ELR (cell line): ENCODE measurements around the gene IRGM.
"Not testable (repeated sequence)": the region's sequence is repeated elsewhere in the genome, so short reads cannot be mapped to it uniquely, and the experiment has no call there.

Experiments
- DNase-seq: peaks from one replicate; pipeline ENCODE4 v3.0.0-alpha.2; 2015; ENCODE audit warnings: low read depth

Gene IRGM, protein sequence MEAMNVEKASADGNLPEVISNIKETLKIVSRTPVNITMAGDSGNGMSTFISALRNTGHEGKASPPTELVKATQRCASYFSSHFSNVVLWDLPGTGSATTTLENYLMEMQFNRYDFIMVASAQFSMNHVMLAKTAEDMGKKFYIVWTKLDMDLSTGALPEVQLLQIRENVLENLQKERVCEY

GRCh38 chr5:150846308-150846653 is at the start of gene IRGM:
TSS of gene IRGM (plus strand) at chr5:150846521. CDS start at chr5:150848124, 1,603 bp downstream.
- DNase-seq, result not testable (repeated sequence)

GRCh38 chr5:150797384-150797783 is 48.9 kb upstream of the IRGM start:
- no peak for DNase-seq

DNA sequence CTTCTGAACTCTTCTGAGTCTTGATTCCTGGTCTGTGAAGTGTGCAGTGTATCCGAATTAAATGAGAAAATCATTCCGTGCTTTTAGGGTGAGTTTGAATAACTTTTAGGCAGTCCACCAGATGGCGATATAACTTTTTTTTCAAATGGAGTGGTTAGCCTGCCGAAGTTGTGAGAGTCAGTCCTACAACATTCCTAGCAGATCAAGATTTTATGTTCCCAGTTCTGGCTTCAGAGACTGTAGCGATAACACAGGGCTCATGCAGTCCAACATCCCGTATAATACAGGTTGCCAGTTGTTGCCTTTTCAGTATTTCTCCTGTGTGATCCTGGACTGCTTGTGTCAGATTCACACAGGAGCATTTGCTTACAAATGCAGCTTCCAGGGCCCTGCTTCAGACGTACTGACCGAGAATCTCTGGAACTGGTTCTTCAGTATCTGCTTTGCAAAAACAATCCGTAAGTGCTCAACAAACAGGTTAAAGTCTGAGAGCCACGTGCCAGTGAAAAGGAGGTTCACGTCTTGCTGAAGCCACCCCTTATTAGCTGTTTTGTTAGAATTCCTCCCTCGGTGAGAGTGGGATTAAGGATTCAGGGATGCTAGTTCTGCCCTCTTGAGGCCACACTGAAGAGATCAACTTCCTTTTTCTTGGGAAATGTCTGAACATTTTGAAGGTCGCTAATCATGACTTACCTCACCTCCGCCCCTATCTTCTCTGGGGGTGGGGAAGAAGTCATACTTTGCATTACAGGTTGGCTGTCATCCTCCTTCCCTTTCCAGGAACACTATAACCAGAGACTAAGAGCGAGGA is 45.0 kb upstream of the IRGM start:
- DNase-seq, result peak; percentile 83

GRCh38 chr5:150804388-150804787 is 41.9 kb upstream of the IRGM start:
- no peak for DNase-seq

DNA sequence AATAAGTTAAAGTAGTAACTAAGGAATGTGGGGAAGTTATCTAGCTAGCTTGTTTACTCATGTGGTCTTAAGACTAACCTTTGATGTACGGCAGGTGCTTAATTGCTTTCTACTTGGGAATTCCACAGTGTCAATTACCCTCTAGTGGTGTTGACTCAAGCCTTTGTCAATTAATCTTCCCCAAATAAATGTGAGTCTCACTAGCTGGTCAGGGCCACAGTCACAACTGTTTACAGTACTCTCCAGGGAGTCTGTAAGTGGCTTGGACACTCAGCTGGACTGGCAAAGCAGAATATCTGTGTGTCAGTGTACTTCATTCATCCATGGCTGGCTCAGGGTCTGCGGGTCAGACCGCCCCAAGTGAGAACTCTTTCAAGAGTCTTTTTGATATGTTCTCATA is 37.0 kb upstream of the IRGM start:
- DNase-seq, result no peak

DNA sequence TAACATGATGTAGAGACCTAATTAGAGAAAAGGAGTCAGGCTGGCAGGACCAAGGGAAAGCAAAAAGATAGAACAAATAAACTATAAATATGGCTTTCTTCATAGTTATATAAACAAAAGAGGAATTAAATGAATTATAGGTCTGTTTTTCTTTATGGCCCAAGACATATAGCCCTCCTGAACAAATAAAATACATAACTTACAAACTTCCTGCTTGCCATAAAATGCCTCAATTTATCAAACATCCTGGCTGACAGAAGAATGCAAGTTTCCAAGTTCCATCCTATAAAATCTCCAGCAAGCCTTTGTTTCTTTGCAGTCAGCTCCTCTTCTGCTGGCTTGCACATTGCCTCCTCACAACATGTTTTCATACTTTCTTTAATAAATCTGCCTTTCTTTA is 31.3 kb upstream of the IRGM start:
- DNase-seq, result no peak

DNA sequence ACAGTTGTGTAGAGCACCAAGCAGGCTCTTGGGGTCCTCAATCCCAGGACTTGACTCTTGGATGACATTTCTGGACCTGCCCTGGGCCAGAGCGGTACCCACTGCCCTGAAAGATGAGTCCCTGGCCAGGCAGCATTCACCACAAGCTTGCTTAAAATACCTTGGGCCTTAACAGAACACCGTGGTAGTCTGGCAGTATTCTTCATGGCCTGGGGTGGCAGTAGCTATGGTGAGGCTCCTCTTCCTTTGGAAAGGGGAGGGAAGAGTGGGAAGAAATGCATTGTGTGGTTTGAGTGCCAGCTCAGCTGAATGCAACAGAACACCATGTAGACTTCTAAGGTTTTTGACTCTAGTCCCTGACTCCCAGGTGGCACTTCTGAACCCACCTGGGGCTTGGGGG is 29.4 kb upstream of the IRGM start:
- DNase-seq, result no peak

- DNase-seq, result no peak
Measured at GRCh38 chr5:150829744-150830143, 16.6 kb upstream of the IRGM start.

- DNase-seq, result not testable (repeated sequence)
Measured at GRCh38 chr5:150831821-150832220, 14.5 kb upstream of the IRGM start.

DNA sequence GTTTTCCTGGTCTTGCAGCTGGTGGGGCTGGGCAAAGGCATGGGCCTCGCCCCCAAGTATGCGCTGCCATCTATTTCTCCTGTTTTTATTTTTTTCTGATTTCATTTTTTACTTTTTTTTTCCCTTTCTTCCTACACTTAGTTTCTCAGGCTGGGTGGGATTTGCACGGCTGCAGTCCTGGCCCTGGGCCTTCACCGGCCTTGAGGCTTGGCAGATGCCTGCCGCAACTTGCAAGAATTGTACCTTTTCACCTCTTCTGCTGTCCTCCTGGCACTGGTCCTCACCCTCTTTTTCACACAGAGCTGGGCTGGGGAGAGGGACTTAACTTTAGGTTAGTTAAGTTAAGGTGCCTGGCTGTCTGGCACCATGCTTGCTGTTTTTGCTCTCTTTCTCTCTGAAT is 10.3 kb upstream of the IRGM start:
- no peak for DNase-seq

DNA sequence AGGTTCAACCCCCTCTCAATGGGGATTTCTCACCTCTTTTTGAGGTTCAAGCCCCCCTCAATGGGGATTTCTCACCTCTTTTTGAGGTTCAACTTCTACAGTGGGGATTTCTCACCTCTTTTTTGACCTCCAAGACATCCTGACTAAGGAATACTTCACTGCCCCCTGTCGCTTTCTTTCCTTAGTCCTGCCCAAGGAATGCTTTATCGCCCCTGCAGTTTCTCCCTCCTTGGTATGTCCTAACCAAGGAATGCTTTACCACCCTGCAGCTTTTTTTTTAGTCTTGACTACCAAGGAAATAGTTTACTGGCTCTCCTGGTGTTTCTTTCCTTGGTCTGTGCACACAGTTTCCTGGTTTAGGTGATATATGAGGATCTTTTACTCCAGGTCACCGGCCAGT is 9.6 kb upstream of the IRGM start:
- DNase-seq, result peak; percentile 9

- not testable (repeated sequence) for DNase-seq
Measured at GRCh38 chr5:150845185-150845859, 999 bp upstream of the IRGM start.

GRCh38 chr5:150846654-150847333 is 473 bp downstream of the IRGM start:
- DNase-seq, result peak; percentile 85

GRCh38 chr5:150847334-150847695 is 994 bp downstream of the IRGM start:
- no peak for DNase-seq

DNA sequence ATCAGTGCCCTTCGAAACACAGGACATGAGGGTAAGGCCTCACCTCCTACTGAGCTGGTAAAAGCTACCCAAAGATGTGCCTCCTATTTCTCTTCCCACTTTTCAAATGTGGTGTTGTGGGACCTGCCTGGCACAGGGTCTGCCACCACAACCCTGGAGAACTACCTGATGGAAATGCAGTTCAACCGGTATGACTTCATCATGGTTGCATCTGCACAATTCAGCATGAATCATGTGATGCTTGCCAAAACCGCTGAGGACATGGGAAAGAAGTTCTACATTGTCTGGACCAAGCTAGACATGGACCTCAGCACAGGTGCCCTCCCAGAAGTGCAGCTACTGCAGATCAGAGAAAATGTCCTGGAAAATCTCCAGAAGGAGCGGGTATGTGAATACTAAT is 1.9 kb downstream of the IRGM start:
- DNase-seq, result no peak

- no peak for DNase-seq
Measured at GRCh38 chr5:150851039-150851438, 4.7 kb downstream of the IRGM start.

- DNase-seq, result no peak
Measured at GRCh38 chr5:150853561-150853960, 7.2 kb downstream of the IRGM start.

DNA sequence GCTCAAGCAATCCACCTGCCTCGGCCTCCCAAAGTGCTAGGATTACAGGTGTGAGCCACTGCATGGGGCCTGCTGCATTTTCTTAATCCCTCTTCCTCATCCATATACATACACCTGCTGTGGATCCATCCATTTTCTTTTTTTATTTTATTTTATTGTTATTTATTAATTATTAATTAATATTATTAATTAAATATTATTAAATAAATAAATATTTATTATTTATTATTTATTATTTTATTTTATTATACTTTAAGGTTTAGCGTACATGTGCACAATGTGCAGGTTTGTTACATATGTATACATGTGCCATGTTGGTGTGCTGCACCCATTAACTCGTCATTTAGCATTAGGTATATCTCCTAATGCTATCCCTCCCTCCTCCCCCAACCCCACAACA is 10.4 kb downstream of the IRGM start:
- not testable (repeated sequence) for DNase-seq

DNA sequence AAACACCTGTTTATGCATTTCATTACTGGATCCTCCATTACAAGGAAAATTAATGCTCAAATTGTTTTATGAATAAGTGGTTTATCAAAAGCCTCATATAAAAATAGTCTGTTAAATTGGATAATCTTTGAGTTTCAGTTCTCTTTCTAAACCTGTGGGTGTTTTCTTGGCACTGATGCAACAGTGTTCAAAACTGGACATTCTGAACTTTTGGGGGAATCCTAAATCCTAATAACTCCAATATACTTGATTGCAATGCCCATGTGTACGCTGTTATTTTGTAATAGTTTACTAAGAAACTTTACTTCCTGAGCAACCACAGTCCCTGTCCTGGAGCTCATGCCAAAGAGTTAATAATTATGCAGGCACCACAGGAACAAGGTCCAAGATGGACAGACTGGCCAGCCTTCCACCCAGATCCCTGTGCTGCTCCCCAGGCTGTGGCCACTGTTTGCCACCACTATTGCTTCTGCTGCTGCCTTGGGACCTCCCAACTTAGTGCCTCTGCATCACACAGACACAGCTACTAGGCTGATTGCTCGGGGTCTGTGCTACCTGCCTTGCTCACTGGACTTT is 14.0 kb downstream of the IRGM start:
- no peak for DNase-seq

DNA sequence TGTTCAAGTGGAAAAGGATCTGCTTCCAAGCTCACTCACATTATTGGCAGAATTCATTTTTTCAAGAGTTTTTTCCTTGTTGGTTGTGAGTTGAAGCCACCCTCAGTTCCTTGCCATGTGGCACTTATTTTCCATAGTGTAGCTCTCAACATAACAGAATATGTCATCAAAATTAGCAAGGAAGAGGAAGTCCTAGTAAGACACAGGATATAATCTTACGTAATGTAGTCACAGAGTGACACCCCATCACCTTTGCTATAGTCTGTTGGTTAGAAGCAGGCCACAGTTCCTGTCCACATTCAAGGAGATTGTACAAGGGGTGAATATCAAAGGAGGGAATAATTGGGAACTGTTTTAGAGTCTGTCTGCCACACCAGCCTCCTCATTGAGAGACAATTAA is 15.7 kb downstream of the IRGM start:
- no peak for DNase-seq

DNA sequence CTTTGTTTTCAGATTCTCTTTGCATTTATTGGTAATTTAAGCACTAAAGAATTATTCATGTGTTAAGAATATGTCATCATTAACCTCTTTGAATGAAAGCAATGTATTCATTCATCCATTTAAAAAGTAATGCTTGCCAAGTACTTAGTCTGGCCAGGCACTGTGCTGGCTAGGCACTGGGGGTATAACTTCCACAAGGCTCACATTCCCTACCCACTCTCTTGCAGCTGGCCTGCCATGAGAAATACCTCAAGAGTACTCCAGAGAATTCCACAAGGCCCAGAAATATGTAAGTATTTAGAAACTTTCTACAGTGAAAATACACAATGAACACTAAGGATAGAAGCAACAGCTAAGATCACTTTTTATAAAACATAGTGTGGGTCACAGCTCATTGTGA is 33.0 kb downstream of the IRGM start:
- no peak for DNase-seq
